GM12801 (cell line): ENCODE measurements around the gene HTR4.

Experiments used
- CTCF ChIP-seq: IDR thresholded peaks from one replicate; pipeline ENCODE4 v1.5.1; 2011; ENCODE audit warnings: control low read depth; ENCODE audit not compliant: insufficient read length; ENCODE audit errors: extremely low read depth

HTR4 gene

DNA sequence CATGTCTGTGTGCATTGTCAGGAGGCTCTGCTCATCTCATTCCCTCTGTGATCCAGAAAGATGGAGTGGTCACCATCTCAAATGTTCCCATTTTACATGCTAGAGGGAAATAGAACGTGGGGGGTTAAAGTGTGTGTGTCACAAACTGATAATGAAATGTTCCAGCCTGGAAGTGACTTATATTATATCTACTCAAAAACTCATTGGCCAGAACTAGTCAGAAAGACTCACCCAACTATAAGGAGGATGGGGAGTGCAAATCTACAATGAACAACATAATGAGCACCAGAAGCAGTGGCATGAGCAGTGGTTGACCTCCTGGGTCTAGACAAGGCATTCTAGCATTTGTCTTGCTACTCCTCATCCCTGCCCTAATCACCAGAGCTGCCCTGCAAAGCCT, 81.0 kb downstream of the HTR4 start:
- TF ChIP-seq CTCF = no peak

- no peak for TF ChIP-seq CTCF
Measured at GRCh38 chr5:148569948-148570347, 84.4 kb downstream of the HTR4 start.

DNA sequence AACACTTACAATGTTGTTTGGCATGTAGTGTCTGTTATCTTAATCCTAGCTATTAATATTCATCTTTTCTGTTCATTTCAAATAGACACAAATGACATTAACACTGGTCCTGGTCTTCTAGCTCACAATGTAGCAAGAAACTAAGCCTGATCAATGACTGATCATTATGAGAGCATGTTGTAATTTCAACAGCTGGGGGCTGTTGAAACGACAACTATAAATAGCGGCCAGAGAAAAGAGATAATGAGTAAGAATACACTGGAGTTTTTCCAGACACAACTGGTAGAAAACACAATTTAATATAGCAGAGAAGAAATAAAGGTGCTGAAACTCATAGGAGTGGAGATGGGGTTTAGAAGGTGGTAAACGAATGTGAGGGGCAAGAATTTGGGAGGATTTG, 89.2 kb downstream of the HTR4 start:
- TF ChIP-seq CTCF = no peak

GRCh38 chr5:148563021-148563420, 91.3 kb downstream of the HTR4 start:
- no peak for TF ChIP-seq CTCF

- TF ChIP-seq CTCF = no peak
Measured at GRCh38 chr5:148561801-148562311, 92.5 kb downstream of the HTR4 start.

- TF ChIP-seq CTCF = no peak
Measured at GRCh38 chr5:148559461-148559860, 94.9 kb downstream of the HTR4 start.

DNA sequence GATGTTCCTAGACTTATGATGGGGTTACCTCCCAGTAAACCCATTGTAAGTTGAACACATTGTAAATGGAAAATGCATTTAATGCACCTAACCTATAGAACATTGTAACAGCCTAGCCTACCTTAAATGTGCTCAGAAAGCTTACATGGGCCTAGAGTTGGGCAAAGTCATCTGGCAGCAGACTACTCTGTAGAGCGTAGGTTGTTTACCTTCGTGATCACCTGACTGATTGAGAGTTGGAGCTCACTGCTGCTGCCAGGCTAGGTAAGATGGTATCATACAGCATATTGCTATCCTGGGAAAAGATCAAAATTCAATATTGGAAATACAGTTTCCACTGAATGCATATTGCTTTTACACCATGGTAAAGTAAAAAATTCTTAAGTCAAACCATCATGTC, 95.4 kb downstream of the HTR4 start:
- no peak for TF ChIP-seq CTCF

DNA sequence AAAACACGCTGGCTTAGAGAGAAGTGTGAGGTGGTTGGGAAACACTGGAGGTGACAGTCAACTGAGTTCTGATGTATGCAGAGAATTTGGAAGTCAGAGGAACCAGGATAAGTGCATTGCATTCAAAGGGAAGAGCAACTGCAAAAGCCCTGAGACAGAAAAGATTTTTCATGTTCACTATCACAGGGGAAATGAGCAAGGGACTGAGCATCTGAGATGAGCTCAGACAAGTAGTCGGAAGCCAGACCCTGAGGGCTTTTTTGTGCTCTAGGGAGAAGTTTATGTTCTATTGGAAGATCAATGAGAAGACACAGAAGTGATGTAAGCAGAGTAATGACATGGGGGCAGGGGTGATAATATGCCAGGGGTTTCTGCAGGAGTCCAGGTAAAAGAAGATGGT, 97.5 kb downstream of the HTR4 start:
- TF ChIP-seq CTCF = no peak
